Heart right ventricle (tissue), 16 donors: Measurements from ENCODE around the gene ATP5ME. TPM values are rescaled to one million over a fixed set of nuclear protein-coding genes. Genes with fewer than 3 reads are reported as not detected.

Experiments
- ATAC-seq, 8 donors: fragments of 200-7000 bp; cut with Tn5 transposase; one replicate each; pipeline ENCODE4 v1.9.1; 2020; ENCODE audit warnings: mild to moderate bottlenecking in 8 of 8, moderate library complexity in 8 of 8, moderate number of reproducible peaks in 1 of 8
- DNase-seq, 2 donors: peaks; one replicate each; pipeline ENCODE4 v3.0.0-alpha.2; 2020
- H3K27ac ChIP-seq, 10 donors: fragments of 200-600 bp; sonication (generic) in 2 of 10; one replicate each; pipeline versions ENCODE4 v1.5.0 to v1.8.0; 2020 to 2022; ENCODE audit warnings: mild to moderate bottlenecking in 3 of 10
- H3K27me3 ChIP-seq, 7 donors: fragments of 200-600 bp; one replicate each; pipeline ENCODE4 v1.8.0; 2021 to 2022; ENCODE audit warnings: mild to moderate bottlenecking in 2 of 7
- H3K36me3 ChIP-seq, 9 donors: fragments of 200-600 bp; sonication (generic) in 1 of 9; one replicate each; pipeline versions ENCODE4 v1.5.0 to v1.8.0; 2020 to 2022; ENCODE audit warnings: mild to moderate bottlenecking in 2 of 9
- H3K4me1 ChIP-seq, 9 donors: fragments of 200-600 bp; sonication (generic) in 1 of 9; one replicate each; pipeline versions ENCODE4 v1.5.0 to v1.8.0; 2020 to 2022; ENCODE audit warnings: mild to moderate bottlenecking in 4 of 9
- H3K4me3 ChIP-seq, 10 donors: fragments of 200-600 bp; sonication (generic) in 2 of 10; one replicate each; pipeline versions ENCODE4 v1.5.0 to v1.8.0; 2020 to 2022; ENCODE audit warnings: mild to moderate bottlenecking in 7 of 10, moderate library complexity in 2 of 10
- H3K9me3 ChIP-seq, 11 donors: fragments of 200-600 bp in 10 of 11; sonication (generic) in 2 of 11; one replicate each; pipeline versions ENCODE4 v1.5.0 to v1.8.0; 2013 to 2022; ENCODE audit warnings: mild to moderate bottlenecking in 2 of 11, control low read depth in 1 of 11, moderate library complexity in 1 of 11
- WGBS, 2 donors: extraction: QIAGEN DNeasy Blood & Tissue Kit; methylation state at CpG; one replicate each; pipeline ENCODE4 v1.1.7; 2013; ENCODE audit warnings: inconsistent platforms in 1 of 2; 5-methylcytosine and 5-hydroxymethylcytosine counted together
- intact Hi-C, 10 donors: fragments of 100-400 bp; cut with DNase I; formaldehyde crosslinking; loops; one replicate each; pipeline versions ENCODE4 v1.11.1 to v1.14.2; 2022
- polyA plus RNA-seq, 2 donors: library from polyadenylated mRNA; stranded (reverse); fragments of 200-250 nt; gene quantifications; one replicate each; pipeline ENCODE4 v1.2.3, GENCODE V29; 2013
- total RNA-seq, 10 donors: library from RNA; stranded (reverse); fragmentation: NEBNext Ultra II Directional in 3 of 10; extraction: Animal tissue kit (Norgen Biotek cat#: 25700) in 3 of 10; gene quantifications; one replicate each; pipeline versions ENCODE4 v1.2.1 to v1.2.4, GENCODE V29; 2021 to 2023
- TF ChIP-seq, protein P1 (sequence below), 9 donors: fragments of 200-600 bp; sonication (generic) in 2 of 9; IDR thresholded peaks; one replicate each; pipeline versions ENCODE4 v1.5.0 to v1.8.0; 2021 to 2022; ENCODE audit warnings: antibody characterized with exemption in 9 of 9, mild to moderate bottlenecking in 5 of 9, moderate library complexity in 1 of 9
- donor health status: Arrhythmogenic right ventricular cardiomyopathy.
- donor health status: ischemic (EF 13 %, LVEDD 7.1; RV severe dilation, severe dysfunction).
- donor health status: healthy with polysubstance abuse.
- donor health status: DM: no; HTN: yes; CAD: no.
- donor health status: DM: no; HTN: no; CAD: no.
- donor health status: ischemic (EF 25% LVEDD 6.9; RV normal size, moderate dysfunction).
- donor health status: ischemic (EF 25% LVEDD 5.7; RV mildly dilated, moderate dysfunction).
- donor health status: healthy.
- donor health status: DM: yes; HTN: yes; CAD: no.
- donor health status: Ischemic cardiomyopathy.
- donor health status: ischemic (EF 35%, LVEDD 5.7; RV mildly dilated, moderate dysfunction).
- donor health status: nonischemic (EF 11% LVEDD 7.7; RV severe dilation, severe dysfunction).
- donor health status: DM: yes; HTN: yes; CAD: no.
- donor health status: PGD.
- donor health status: ischemic (EF 29% LVEDD 5.4; RV normal size, mild dysfunction).
- donor health status: nonischemic (EF 23%, LVEDD 6.1; RV moderate dilation, normal function).

ATP5ME gene
- total and polyA plus RNA-seq, 12 donors = 651 to 4,239 (median 1,012) TPM

- Histone ChIP-seq H3K9me3 (no peaks in the 10 kb centered on the region), H3K4me1 (peaks cover 0 to 19% (median 8%) of the 10 kb centered on the region in 9 donors), H3K27me3 (peaks cover 0 to 17% (median 2%) of the 10 kb centered on the region in 7 donors), H3K4me3 (no peak overlapping the region), H3K36me3 (no peaks in the 10 kb centered on the region), H3K27ac (no peak overlapping the region)
- TF ChIP-seq, protein P1, sequence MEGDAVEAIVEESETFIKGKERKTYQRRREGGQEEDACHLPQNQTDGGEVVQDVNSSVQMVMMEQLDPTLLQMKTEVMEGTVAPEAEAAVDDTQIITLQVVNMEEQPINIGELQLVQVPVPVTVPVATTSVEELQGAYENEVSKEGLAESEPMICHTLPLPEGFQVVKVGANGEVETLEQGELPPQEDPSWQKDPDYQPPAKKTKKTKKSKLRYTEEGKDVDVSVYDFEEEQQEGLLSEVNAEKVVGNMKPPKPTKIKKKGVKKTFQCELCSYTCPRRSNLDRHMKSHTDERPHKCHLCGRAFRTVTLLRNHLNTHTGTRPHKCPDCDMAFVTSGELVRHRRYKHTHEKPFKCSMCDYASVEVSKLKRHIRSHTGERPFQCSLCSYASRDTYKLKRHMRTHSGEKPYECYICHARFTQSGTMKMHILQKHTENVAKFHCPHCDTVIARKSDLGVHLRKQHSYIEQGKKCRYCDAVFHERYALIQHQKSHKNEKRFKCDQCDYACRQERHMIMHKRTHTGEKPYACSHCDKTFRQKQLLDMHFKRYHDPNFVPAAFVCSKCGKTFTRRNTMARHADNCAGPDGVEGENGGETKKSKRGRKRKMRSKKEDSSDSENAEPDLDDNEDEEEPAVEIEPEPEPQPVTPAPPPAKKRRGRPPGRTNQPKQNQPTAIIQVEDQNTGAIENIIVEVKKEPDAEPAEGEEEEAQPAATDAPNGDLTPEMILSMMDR (IDR thresholded peaks at IDR 0.05) = no peak
- intact Hi-C loops = no loop called here
- 97% methylated on average over 42 of the region's 42 CpGs for WGBS, 2 donors
- DNase-seq = no peak
- no peak for ATAC-seq
These were observed 12.0 kb downstream of the ATP5ME start for GRCh38 chr4:661881-662761.

DNA sequence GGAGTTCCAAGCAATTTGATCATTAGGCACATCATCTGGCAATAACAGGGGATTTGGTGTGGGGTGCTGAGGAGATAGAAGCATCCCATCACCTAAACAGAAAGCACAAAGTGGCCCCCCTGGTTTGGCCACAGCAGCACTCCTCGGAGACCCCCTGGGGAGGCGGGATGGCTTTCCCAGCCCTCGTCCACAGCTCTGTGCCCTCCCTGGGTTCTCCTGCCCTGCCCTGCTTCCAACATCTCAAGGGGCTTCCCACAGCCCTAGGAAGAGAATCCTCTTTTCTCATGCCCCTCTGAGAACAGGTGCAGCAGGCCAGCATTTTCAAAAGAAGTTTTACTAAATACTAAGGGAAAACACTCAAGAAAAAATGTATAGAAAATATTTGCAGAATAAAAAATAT, 12.8 kb downstream of the ATP5ME start:
- Histone ChIP-seq H3K9me3 (no peaks in the 10 kb centered on the region), H3K27me3 (peaks cover 0 to 17% (median 2%) of the 10 kb centered on the region in 7 donors), H3K4me1 (peaks cover 0 to 19% (median 8%) of the 10 kb centered on the region in 9 donors), H3K4me3 (no peak overlapping the region), H3K36me3 (no peaks in the 10 kb centered on the region), H3K27ac (no peak overlapping the region)
- intact Hi-C loops = no loop called here
- TF ChIP-seq, protein P1 (IDR thresholded peaks at IDR 0.05) = no peak
- ATAC-seq = no peak
- no peak for DNase-seq
- 85 to 97% methylated on average over 3 of the region's 3 CpGs for WGBS, 2 donors

DNA sequence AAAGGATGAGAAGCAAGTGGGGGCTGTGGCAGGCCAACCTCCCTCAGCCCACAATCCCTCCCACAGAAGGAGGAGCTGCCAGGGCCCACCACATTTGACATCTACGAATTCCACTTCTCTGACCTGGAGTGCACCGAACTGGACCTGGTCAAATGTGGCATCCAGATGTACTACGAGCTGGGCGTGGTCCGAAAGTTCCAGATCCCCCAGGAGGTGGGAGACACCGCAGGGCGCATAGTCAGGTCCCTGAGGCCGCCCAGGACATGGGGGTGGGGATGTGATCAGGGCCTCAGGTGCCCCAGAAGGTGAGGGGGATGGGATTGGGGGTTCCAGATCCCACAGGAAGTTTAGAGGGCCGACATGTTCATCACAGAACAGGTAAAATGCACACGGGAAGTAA, 13.7 kb downstream of the ATP5ME start:
- WGBS, 2 donors = 91 to 96% methylated on average over 10 of the region's 10 CpGs

DNA sequence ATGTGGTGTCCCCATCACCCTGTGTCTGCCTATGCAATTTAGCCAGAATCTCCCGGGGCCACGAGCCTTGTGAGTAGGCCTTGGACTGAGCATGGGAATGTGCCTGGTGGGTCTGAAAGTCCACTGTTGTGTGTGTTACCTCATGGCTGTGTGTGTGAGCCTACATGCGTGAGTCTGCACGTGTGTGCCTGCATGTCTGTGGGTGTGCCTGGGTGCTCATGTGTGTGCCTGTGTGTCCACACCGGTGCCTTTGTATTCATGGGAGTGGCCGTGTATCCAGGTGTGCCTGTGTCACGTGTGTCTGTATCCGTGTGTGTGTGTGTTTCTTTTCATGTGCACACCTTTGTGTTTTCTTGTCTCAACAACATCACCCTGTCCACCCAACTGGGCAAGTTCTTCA, 14.2 kb downstream of the ATP5ME start:
- H3K27me3 ChIP-seq = peaks cover 0 to 19% (median 4%) of the 10 kb centered on the region in 7 donors

More for the DNA sequence above, 13.7 kb downstream of the ATP5ME start:
- H3K27me3 ChIP-seq = peaks cover 0 to 17% (median 2%) of the 10 kb centered on the region in 7 donors
- H3K36me3 ChIP-seq = no peaks in the 10 kb centered on the region
- ATAC-seq (no peak), DNase-seq (no peak)
- TF ChIP-seq, protein P1 (IDR thresholded peaks at IDR 0.05) = no peak
- H3K4me3 ChIP-seq = no peak overlapping the region
- H3K9me3 ChIP-seq = no peaks in the 10 kb centered on the region
- intact Hi-C loops = no loop called here
- no peak overlapping the region for H3K27ac ChIP-seq
- H3K4me1 ChIP-seq = peaks cover 0 to 19% (median 8%) of the 10 kb centered on the region in 9 donors

More for the DNA sequence above, 14.2 kb downstream of the ATP5ME start:
- DNase-seq (no peak), ATAC-seq (no peak)
- Histone ChIP-seq H3K27ac (no peak overlapping the region), H3K4me1 (peaks cover 0 to 19% (median 8%) of the 10 kb centered on the region in 9 donors), H3K4me3 (no peak overlapping the region), H3K36me3 (no peaks in the 10 kb centered on the region), H3K9me3 (no peaks in the 10 kb centered on the region)
- TF ChIP-seq, protein P1 (IDR thresholded peaks at IDR 0.05) = no peak
- intact Hi-C loops = no loop called here
- 92 to 97% methylated on average over 8 of the region's 8 CpGs for WGBS, 2 donors
